ENCODE results near the gene RNF217.
"Not testable (repeated sequence)": the region's sequence is repeated elsewhere in the genome, so short reads cannot be mapped to it uniquely, and the experiment has no call there.

RNF217 gene

GRCh38 chr6:125020385-125020784 is 58.1 kb downstream of the RNF217 start:
- DNase-seq = peak; percentile 18

- no peak for DNase-seq
Observed at GRCh38 chr6:125022391-125022989, 60.3 kb downstream of the RNF217 start.

GRCh38 chr6:125025164-125025854 is 63.1 kb downstream of the RNF217 start:
- no peak for DNase-seq

GRCh38 chr6:125027287-125027686 is 65.0 kb downstream of the RNF217 start:
- DNase-seq = no peak

- no peak for DNase-seq
Observed at GRCh38 chr6:125030969-125031368, 68.7 kb downstream of the RNF217 start.

- DNase-seq = no peak
Observed at GRCh38 chr6:125031385-125031784, 69.1 kb downstream of the RNF217 start.

GRCh38 chr6:125034929-125035328 is 72.7 kb downstream of the RNF217 start:
- DNase-seq = not testable (repeated sequence)

GRCh38 chr6:125036486-125036885 is 74.2 kb downstream of the RNF217 start:
- DNase-seq = not testable (repeated sequence)

- no peak for DNase-seq
Observed at GRCh38 chr6:125037827-125038226, 75.6 kb downstream of the RNF217 start.

- DNase-seq = no peak
Observed at GRCh38 chr6:125038925-125039324, 76.7 kb downstream of the RNF217 start.

- no peak for DNase-seq
Observed at GRCh38 chr6:125041740-125042459, 79.7 kb downstream of the RNF217 start.

GRCh38 chr6:125044066-125044465 is 81.8 kb downstream of the RNF217 start:
- DNase-seq = no peak

GRCh38 chr6:125044667-125045066 is 82.4 kb downstream of the RNF217 start:
- no peak for DNase-seq

GRCh38 chr6:125046107-125046925 is 84.1 kb downstream of the RNF217 start:
- DNase-seq = no peak

- no peak for DNase-seq
Observed at GRCh38 chr6:125048274-125048673, 86.0 kb downstream of the RNF217 start.

- DNase-seq = no peak
Observed at GRCh38 chr6:125050663-125051318, 88.6 kb downstream of the RNF217 start.

- DNase-seq = no peak
Observed at GRCh38 chr6:125053809-125054208, 91.6 kb downstream of the RNF217 start.

GRCh38 chr6:125054331-125054730 is 92.1 kb downstream of the RNF217 start:
- DNase-seq = no peak

- DNase-seq = no peak
Observed at GRCh38 chr6:125057392-125058246, 95.4 kb downstream of the RNF217 start.

GRCh38 chr6:125058546-125058945 is 96.3 kb downstream of the RNF217 start:
- DNase-seq = no peak

- DNase-seq = no peak
Observed at GRCh38 chr6:125063307-125063706, 101.1 kb downstream of the RNF217 start.

GRCh38 chr6:125066140-125066539 is 103.9 kb downstream of the RNF217 start:
- DNase-seq = no peak

All from NCI-H1105 (cell line).